Activated gamma-delta T cell treated with Interleukin-2 at 50 U/mL for 16 hours (primary cell): ENCODE data around the gene FBXW5.

Source experiments
- DNase-seq: peaks from one replicate; pipeline ENCODE4 v3.0.0-alpha.2; 2020

FBXW5 gene

DNA sequence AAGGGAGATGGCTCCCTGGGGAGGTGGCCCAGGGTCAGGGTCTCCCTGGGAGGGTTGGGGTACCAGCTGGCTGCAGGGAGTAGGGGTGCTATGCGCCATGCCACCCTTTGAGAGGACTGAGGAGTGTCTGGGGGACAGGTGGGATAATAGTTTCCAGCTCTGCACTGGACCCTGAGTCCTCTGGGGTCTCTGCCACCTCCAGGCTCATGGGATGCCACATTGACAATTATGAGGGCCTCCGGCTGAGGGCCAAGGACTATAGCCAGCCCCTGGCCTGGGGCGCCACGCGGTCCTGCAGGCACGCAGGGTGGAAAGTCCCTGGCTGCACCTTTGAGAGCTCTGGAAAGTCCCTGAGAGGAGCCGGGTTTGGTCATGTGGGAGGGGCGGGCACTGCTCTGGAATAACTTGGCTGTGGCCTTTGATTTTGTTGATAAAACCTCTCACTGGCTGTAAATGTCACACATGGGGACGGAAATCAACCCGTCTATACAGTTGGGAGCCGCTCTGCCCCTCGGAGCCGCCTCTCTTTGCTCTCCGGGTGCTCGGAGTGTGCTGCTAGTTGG lies 42.2 kb downstream of the FBXW5 start:
- peak; percentile 58 for DNase-seq

DNA sequence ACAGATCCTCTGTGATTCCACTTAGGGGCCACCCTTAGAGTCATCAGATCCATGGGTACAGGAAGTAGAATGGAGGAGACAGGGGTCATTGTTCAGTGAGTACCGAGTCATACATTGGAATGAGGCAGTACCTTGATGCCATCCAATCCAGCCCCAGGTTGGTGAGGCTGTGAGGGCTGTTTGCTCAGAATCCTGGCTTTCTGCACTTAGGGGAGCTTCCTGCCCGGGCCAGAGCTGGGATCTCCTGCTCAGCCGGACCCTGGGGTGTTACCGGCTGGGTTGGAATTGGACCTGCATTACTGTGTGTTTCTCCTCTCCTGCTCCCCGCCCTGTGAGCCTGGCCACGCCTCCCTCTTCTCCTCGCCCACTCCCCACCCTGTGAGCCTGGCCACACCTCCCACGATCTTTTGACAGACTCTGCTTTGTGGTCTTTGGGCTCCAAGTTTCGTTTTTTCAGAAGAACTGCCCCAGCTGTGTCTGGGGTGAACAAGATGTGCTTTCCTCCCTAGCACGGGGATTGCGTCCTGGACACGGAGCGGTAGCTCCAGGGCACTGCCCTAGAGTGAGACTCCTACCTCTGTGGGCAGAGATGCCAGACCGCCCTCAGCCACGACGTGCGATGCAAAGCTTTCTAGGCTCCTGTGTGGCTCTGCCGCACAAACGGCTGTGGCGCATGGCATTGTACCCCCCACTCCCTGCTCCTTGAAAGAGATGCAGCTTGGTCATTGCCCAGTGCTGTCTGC lies 42.9 kb downstream of the FBXW5 start:
- DNase-seq: peak; percentile 41

DNA sequence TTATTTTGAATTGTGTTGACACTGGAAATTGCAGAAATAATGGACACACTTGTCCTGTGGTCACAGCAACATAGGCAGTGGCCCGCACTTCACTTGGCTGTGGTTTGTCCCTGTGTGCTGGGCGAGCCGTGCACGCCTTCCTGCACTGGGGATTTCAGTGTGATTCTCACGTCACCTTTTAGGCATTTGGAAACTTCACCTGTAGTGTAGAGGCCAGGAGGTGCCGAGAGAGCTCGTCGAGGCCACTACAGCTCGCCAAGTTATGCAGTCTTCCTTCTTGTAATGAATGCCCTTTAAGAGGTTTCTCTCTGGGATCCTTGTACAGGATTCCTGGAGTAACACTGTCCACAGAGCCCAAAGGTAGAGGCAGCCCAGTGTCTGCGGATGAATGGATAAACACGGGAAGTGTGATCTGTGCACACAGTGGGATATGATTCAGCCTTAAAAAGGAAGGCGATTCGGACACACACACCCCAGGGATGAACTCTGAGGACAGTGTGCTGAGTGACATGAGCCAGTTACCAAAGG lies 43.5 kb downstream of the FBXW5 start:
- DNase-seq: no peak

DNA sequence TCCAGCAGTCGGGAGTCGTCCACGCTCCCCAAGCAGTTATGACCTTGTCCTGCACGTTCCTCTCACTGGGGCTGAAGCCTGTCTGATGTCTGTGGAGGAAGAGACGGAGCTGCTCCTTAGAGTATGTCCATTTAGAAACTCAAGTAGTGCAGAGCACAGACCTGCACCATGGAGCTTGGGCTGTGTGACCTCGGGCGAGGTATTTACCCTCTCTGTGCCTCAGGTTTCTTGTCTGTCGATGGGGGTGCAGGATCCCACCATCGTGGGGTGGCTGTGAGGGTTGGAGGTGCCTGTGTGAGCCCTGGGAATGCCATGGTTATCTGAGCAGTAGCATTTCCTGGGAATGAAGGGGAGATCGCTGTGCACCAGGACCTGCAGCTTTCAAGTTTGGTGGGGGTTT lies 44.0 kb downstream of the FBXW5 start:
- no peak for DNase-seq

DNA sequence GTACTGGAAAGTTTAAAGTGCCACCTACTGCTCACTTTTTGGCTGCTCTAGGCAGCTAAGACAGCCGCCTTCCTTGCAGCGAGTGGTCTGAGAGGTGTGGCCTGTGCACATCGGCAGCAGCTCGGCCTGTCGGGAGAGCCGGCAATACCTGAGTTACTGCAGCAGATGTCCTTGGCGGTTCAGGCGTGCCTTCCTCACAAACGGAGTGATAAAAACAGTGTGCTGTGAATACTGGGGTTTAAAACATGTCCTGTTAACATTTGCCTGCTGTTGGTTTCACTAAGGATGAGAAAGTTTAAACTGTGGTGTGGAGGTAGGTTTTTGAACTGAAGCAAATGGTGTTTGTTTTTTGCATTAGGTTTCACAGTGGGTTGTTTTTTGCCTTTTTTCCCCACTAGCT lies 45.3 kb downstream of the FBXW5 start:
- DNase-seq: no peak

DNA sequence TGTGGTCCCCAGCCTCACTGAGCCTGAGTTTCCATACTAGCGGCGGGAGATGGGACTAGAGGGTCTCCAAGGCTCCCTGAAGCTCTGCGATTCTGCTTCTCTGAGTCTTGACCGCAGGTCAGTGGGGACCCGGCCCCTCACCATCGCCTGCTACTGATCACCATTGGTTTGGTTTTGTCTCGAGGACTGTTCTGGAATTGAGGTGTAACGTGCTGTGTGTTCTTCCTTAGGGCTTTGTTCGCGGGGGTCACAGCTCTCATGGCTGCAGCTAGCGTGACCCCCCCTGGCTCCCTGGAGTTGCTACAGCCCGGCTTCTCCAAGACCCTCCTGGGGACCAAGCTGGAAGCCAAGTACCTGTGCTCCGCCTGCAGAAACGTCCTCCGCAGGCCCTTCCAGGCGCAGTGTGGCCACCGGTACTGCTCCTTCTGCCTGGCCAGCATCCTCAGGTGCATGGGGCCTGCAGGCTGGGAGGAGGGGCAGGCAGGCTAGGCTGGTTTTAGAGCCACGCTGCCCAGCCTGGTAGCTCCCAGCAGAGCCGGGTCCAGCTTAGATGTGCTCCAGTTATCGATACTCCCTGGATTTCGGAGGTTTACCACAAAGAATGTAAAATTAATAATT lies 45.9 kb downstream of the FBXW5 start:
- no peak for DNase-seq

DNA sequence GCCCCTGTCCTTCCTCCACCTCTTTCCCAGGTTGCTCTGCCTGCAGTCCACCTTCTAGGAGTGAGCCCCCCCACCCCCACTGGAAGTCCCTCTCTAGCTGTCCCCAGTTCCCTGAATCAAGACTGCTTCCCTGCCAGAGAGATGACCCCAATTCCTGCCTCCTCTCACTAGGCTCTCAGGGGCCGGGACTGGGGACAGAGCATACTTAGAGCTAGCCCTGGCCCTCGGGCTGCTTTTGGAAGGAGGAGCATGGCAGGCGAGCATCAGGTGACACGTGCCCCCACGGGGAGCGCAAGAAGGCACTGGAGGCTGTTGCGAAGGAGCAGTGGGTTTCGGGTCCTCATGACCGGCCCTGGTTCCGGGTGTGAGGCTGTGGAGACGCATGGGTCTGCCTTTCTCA lies 48.5 kb downstream of the FBXW5 start:
- no peak for DNase-seq

DNA sequence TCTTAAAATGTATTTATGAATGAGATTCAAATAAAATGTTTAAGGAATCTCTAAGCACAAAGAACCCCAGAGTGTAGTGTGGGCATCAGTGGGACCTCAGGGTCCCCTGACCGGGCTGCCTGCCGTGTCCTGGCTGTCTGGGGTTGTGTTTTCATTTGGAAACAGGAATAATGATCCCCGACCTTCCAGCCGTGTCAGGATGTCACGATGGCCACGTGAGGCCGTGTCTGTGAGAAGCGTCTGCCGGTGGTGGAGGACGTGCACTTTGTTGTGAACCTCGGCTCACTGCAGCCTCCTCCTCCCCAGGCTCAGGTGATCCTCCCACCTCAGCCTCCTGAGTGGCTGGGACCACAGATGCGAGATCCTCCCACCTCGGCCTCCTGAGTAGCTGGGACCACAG lies 53.9 kb downstream of the FBXW5 start:
- no peak for DNase-seq
